Keratinocyte (primary cell): ENCODE data around the gene IFT43. TPM values are rescaled to one million over a fixed set of nuclear protein-coding genes. Genes with fewer than 3 reads are reported as not detected.

Experiments used
- DNase-seq: peaks from one replicate; pipeline ENCODE4 v3.0.0-alpha.2; 2011; ENCODE audit warnings: low read depth, missing footprints, low spot score
- FAIRE-seq: peaks from 2 replicates; lab custom pipeline; 2011; peaks lifted over from hg19 to GRCh38; lab: Jason Lieb, UNC
- H2AFZ ChIP-seq: 2 replicates; pipeline ENCODE4 v1.6.0; 2012; ENCODE audit warnings: low read length, control low read depth, inconsistent platforms; ENCODE audit not compliant: control insufficient read depth
- H3K27ac ChIP-seq: 2 replicates; pipeline ENCODE4 v1.5.1; 2011; ENCODE audit warnings: low read length; ENCODE audit not compliant: control insufficient read depth, insufficient read depth
- H3K27me3 ChIP-seq: 3 replicates; pipeline ENCODE4 v1.6.0; 2011; ENCODE audit warnings: low read length; ENCODE audit not compliant: control insufficient read depth, insufficient read depth; ENCODE audit errors: extremely low read depth
- H3K36me3 ChIP-seq, 2 experiments: 2 replicates in 1 of 2; 3 replicates in 1 of 2; pipeline ENCODE4 v1.5.1; 2011; ENCODE audit warnings: low read length in 2 of 2, mild to moderate bottlenecking in 1 of 2; ENCODE audit not compliant: control insufficient read depth in 2 of 2, insufficient read depth in 2 of 2; ENCODE audit errors: extremely low read depth in 1 of 2
- H3K4me1 ChIP-seq: 3 replicates; pipeline ENCODE4 v1.5.1; 2011; ENCODE audit warnings: low read length; ENCODE audit not compliant: control insufficient read depth, insufficient read depth; ENCODE audit errors: extremely low read depth
- H3K4me2 ChIP-seq: 3 replicates; pipeline ENCODE4 v1.6.0; 2011; ENCODE audit warnings: low read depth, low read length; ENCODE audit not compliant: control insufficient read depth, insufficient read depth; ENCODE audit errors: extremely low read depth
- H3K4me3 ChIP-seq, 3 experiments: fragments of 200-600 bp in 1 of 3; sonication (generic) in 1 of 3; 2 replicates in 2 of 3; 3 replicates in 1 of 3; pipeline ENCODE4 v1.5.1; 2011 to 2016; ENCODE audit warnings: low read length in 3 of 3, mild to moderate bottlenecking in 3 of 3, control low read depth in 2 of 3, inconsistent platforms in 1 of 3, low read depth in 1 of 3, mixed read lengths in 1 of 3, mixed run types in 1 of 3, moderate library complexity in 1 of 3; ENCODE audit not compliant: control insufficient read depth in 2 of 3, insufficient read depth in 2 of 3; ENCODE audit errors: extremely low read depth in 1 of 3
- H3K79me2 ChIP-seq: 2 replicates; pipeline ENCODE4 v1.6.0; 2012; ENCODE audit warnings: low read length; ENCODE audit not compliant: control insufficient read depth, insufficient read depth
- H3K9ac ChIP-seq: 3 replicates; pipeline ENCODE4 v1.6.0; 2011; ENCODE audit warnings: low read length; ENCODE audit not compliant: control insufficient read depth, insufficient read depth; ENCODE audit errors: extremely low read depth
- H3K9me1 ChIP-seq: 3 replicates; pipeline ENCODE4 v1.6.0; 2011; ENCODE audit warnings: low read length; ENCODE audit not compliant: control insufficient read depth, insufficient read depth; ENCODE audit errors: extremely low read depth
- H3K9me3 ChIP-seq: 2 replicates; pipeline ENCODE4 v1.5.1; 2012; ENCODE audit warnings: low read depth, low read length; ENCODE audit not compliant: control insufficient read depth
- H4K20me1 ChIP-seq: 3 replicates; pipeline ENCODE4 v1.6.0; 2011; ENCODE audit warnings: low read length; ENCODE audit not compliant: control insufficient read depth, insufficient read depth; ENCODE audit errors: extremely low read depth
- EZH2 ChIP-seq: IDR thresholded peaks from one replicate; pipeline ENCODE4 v1.6.1; 2012; ENCODE audit warnings: inconsistent platforms, mild to moderate bottlenecking, low read length, moderate library complexity
- dilution Hi-C: fragments of 300-500 bp; cut with MboI; formaldehyde crosslinking; loops from one replicate; pipeline ENCODE4 v1.7.0; 2020; ENCODE audit warnings: low sequenced_read_pairs; ENCODE audit not compliant: extremely low pct_ligation_motif_present
- polyA plus RNA-seq, 5 experiments: library from polyadenylated mRNA; depleted of rRNA in 3 of 5; stranded (reverse) in 3 of 5; stranded (forward) in 1 of 5; unstranded in 1 of 5; fragments of >200 nt; gene quantifications; 1 replicate in 1 of 5; 2 replicates in 3 of 5; 3 replicates in 1 of 5; pipeline versions ENCODE4 v1.2.1 to v1.2.3, GENCODE V29; 2011 to 2012; ENCODE audit warnings: missing spikeins in 2 of 5, low read depth in 1 of 5, low replicate concordance in 1 of 5
- TF ChIP-seq, protein P1 (sequence below), 3 experiments: IDR thresholded peaks in 1 of 3; conservative IDR thresholded peaks in 1 of 3; optimal IDR thresholded peaks in 1 of 3; 2 replicates in 2 of 3; 3 replicates in 1 of 3; pipeline versions ENCODE3 to v1.5.1; 2011; ENCODE audit warnings: low read length in 3 of 3, mild to moderate bottlenecking in 3 of 3, moderate library complexity in 2 of 3, control low read depth in 1 of 3, inconsistent platforms in 1 of 3; ENCODE audit not compliant: insufficient read depth in 2 of 3; ENCODE audit errors: extremely low read depth in 1 of 3

IFT43 gene
- polyA plus RNA-seq, 1 donor (not counting 4 experiments of a cell fraction or from before 2014, with no cell fraction given): 41.6 TPM

DNA sequence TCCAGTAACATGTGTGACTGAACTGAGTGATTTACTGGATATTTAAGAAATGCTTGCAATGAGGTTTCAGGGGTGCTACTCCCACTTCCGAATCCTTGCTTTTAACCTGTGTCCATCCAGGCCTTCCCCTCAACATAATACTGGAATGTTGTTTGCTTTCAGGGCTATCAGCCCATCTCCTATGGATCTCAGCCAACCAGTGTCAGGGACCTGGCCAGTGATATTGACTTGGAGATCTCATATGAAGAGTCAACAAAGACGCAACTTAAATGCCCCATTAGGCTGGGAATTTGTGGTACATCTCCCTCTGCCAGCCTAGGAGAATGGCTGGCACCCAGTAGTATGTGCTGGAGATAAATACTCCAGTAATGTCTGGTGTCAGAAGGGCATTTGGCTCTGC, 889 bp upstream of the IFT43 start:
- Histone ChIP-seq H3K27ac (no peak overlapping the region), H3K4me2 (no peak overlapping the region), H2AFZ (no peak overlapping the region), H3K4me3 (no peak overlapping the region), H3K36me3 (peaks cover 0 to 5% of the 10 kb centered on the region in 2 experiments), H3K9ac (no peak overlapping the region), H4K20me1 (no peaks in the 10 kb centered on the region), H3K9me3 (no peaks in the 10 kb centered on the region), H3K4me1 (peaks cover 27% of the 10 kb centered on the region), H3K9me1 (no peaks in the 10 kb centered on the region), H3K27me3 (no peaks in the 10 kb centered on the region), H3K79me2 (peaks cover 10% of the 10 kb centered on the region)
- TF ChIP-seq, protein P1, sequence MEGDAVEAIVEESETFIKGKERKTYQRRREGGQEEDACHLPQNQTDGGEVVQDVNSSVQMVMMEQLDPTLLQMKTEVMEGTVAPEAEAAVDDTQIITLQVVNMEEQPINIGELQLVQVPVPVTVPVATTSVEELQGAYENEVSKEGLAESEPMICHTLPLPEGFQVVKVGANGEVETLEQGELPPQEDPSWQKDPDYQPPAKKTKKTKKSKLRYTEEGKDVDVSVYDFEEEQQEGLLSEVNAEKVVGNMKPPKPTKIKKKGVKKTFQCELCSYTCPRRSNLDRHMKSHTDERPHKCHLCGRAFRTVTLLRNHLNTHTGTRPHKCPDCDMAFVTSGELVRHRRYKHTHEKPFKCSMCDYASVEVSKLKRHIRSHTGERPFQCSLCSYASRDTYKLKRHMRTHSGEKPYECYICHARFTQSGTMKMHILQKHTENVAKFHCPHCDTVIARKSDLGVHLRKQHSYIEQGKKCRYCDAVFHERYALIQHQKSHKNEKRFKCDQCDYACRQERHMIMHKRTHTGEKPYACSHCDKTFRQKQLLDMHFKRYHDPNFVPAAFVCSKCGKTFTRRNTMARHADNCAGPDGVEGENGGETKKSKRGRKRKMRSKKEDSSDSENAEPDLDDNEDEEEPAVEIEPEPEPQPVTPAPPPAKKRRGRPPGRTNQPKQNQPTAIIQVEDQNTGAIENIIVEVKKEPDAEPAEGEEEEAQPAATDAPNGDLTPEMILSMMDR (optimal IDR thresholded peaks at IDR 0.05 in 1 of 3, IDR thresholded peaks at IDR 0.05 in 1 of 3, conservative IDR thresholded peaks at IDR 0.05 in 1 of 3; ENCODE audit: extremely low read depth in 1 of 3, insufficient read depth in 2 of 3, low read length in 3 of 3): no peak
- no peak for TF ChIP-seq EZH2
- dilution Hi-C loops: no loop called here
- FAIRE-seq: no peak
- DNase-seq: no peak

DNA sequence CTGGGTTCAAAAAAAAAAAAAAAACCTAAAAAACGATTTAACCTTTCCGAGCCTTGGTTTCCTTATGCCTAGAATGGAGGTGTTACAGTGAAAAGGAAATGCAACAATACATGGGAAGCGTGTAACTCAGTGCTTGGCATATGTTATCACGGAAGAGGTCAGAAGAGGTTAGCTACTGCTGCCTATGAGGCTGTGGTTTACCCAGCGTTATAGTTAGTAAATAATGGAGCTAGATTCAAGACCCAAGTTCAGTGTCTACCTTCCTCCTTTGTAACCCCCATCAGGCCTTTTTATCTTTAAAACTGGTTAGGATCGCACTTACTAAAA, 839 bp downstream of the IFT43 start:
- Histone ChIP-seq H4K20me1 (no peaks in the 10 kb centered on the region), H3K4me1 (peaks cover 19% of the 10 kb centered on the region), H3K4me3 (peak overlapping the region; percentile 90 to 93 (median 90)), H3K27ac (peak overlapping the region; percentile 80), H3K9me1 (no peaks in the 10 kb centered on the region), H3K27me3 (no peaks in the 10 kb centered on the region), H3K9me3 (no peaks in the 10 kb centered on the region), H2AFZ (peak overlapping the region; percentile 84), H3K9ac (peak overlapping the region; percentile 87), H3K79me2 (peaks cover 10% of the 10 kb centered on the region), H3K36me3 (peaks cover 4 to 8% of the 10 kb centered on the region in 2 experiments), H3K4me2 (peak overlapping the region; percentile 85)
- TF ChIP-seq, protein P1 (optimal IDR thresholded peaks at IDR 0.05 in 1 of 3, IDR thresholded peaks at IDR 0.05 in 1 of 3, conservative IDR thresholded peaks at IDR 0.05 in 1 of 3; ENCODE audit: extremely low read depth in 1 of 3, insufficient read depth in 2 of 3, low read length in 3 of 3): no peak
- TF ChIP-seq EZH2: no peak
- FAIRE-seq (no peak), DNase-seq (no peak)
- dilution Hi-C loops: no loop called here
